SK-N-SH treated with all-trans-retinoic acid at 6 μM for 48 hours (cell line): ENCODE measurements around the gene OPHN1.

Experiments
- ATAC-seq: fragments of 200-7000 bp; cut with Tn5 transposase; 3 replicates; pipeline ENCODE4 v1.9.1; 2020; ENCODE audit warnings: mild to moderate bottlenecking, moderate library complexity
- ARNTL ChIP-seq: fragments of 450-650 bp; formaldehyde crosslinking; IDR thresholded peaks from 2 replicates; pipeline ENCODE4 v1.5.0; 2020; ENCODE audit warnings: low read depth, mild to moderate bottlenecking, moderate library complexity, borderline replicate concordance
- BACH2 ChIP-seq: fragments of 250-450 bp; sonication (Bioruptor Pico); IDR thresholded peaks from 2 replicates; pipeline ENCODE4 v1.9.0; 2021; ENCODE audit warnings: mild to moderate bottlenecking, borderline replicate concordance
- CREB5 ChIP-seq: fragments of 250-450 bp; sonication (Bioruptor Pico); IDR thresholded peaks from 2 replicates; pipeline ENCODE4 v1.5.1; 2020; ENCODE audit warnings: low read depth, mild to moderate bottlenecking, moderate library complexity
- CSDC2 ChIP-seq: fragments of 250-450 bp; sonication (Bioruptor Pico); IDR thresholded peaks from 2 replicates; pipeline ENCODE4 v1.5.0; 2020; ENCODE audit warnings: mild to moderate bottlenecking, moderate library complexity
- CSRNP3 ChIP-seq: fragments of 250-450 bp; sonication (Bioruptor Pico); IDR thresholded peaks from 2 replicates; pipeline ENCODE4 v1.5.1; 2021; ENCODE audit warnings: mild to moderate bottlenecking, moderate library complexity
- ESRRG ChIP-seq: fragments of 250-450 bp; sonication (Bioruptor Pico); IDR thresholded peaks from 2 replicates; pipeline ENCODE4 v1.6.1; 2021; ENCODE audit warnings: mild to moderate bottlenecking
- GLIS3 ChIP-seq: fragments of 250-450 bp; sonication (Bioruptor Pico); IDR thresholded peaks from 2 replicates; pipeline ENCODE4 v1.5.0; 2020; ENCODE audit warnings: mild to moderate bottlenecking, moderate library complexity
- ISL1 ChIP-seq: fragments of 250-450 bp; sonication (Bioruptor Pico); IDR thresholded peaks from 2 replicates; pipeline ENCODE4 v2.1.2; 2022; ENCODE audit warnings: mild to moderate bottlenecking, moderate library complexity
- OSR1 ChIP-seq: fragments of 250-450 bp; sonication (Bioruptor Pico); IDR thresholded peaks from 2 replicates; pipeline ENCODE4 v1.8.0; 2022; ENCODE audit warnings: moderate library complexity, mild to moderate bottlenecking, inconsistent platforms
- POU6F1 ChIP-seq: fragments of 250-450 bp; sonication (Bioruptor Pico); IDR thresholded peaks from 2 replicates; pipeline ENCODE4 v1.8.0; 2021; ENCODE audit warnings: low read depth, mild to moderate bottlenecking, moderate library complexity, borderline replicate concordance
- PPARA ChIP-seq: fragments of 250-450 bp; sonication (Bioruptor Pico); IDR thresholded peaks from 2 replicates; pipeline ENCODE4 v1.5.0; 2020; ENCODE audit warnings: mild to moderate bottlenecking, borderline replicate concordance
- RARB ChIP-seq: fragments of 250-450 bp; sonication (Bioruptor Pico); IDR thresholded peaks from 2 replicates; pipeline ENCODE4 v1.8.0; 2021; ENCODE audit warnings: mild to moderate bottlenecking, moderate library complexity
- SNAI2 ChIP-seq: fragments of 250-450 bp; sonication (Bioruptor Pico); IDR thresholded peaks from 2 replicates; pipeline ENCODE4 v1.5.0; 2020; ENCODE audit warnings: mild to moderate bottlenecking, moderate library complexity
- TCF4 ChIP-seq: fragments of 250-450 bp; sonication (Bioruptor Pico); IDR thresholded peaks from 2 replicates; pipeline ENCODE4 v1.8.0; 2021; ENCODE audit warnings: mild to moderate bottlenecking, moderate library complexity, borderline replicate concordance
- TOX ChIP-seq: fragments of 250-450 bp; sonication (Bioruptor Pico); IDR thresholded peaks from 2 replicates; pipeline ENCODE4 v1.8.0; 2021; ENCODE audit warnings: mild to moderate bottlenecking, moderate library complexity, borderline replicate concordance
- TSHZ2 ChIP-seq: fragments of 250-450 bp; sonication (Bioruptor Pico); IDR thresholded peaks from 2 replicates; pipeline ENCODE4 v1.5.0; 2020; ENCODE audit warnings: mild to moderate bottlenecking, moderate library complexity
- ZC3H10 ChIP-seq: fragments of 250-450 bp; sonication (Bioruptor Pico); IDR thresholded peaks from 2 replicates; pipeline ENCODE4 v1.5.1; 2021; ENCODE audit warnings: mild to moderate bottlenecking, moderate library complexity
- ZFP3 ChIP-seq: fragments of 250-450 bp; sonication (Bioruptor Pico); IDR thresholded peaks from 2 replicates; pipeline ENCODE4 v1.5.0; 2020; ENCODE audit warnings: mild to moderate bottlenecking, moderate library complexity
- ZNF565 ChIP-seq: fragments of 450-650 bp; formaldehyde crosslinking; conservative IDR thresholded peaks from 2 replicates; pipeline ENCODE4 v1.5.0; 2020; ENCODE audit warnings: low read depth, mild to moderate bottlenecking, moderate library complexity
- ZNF70 ChIP-seq: fragments of 450-650 bp; formaldehyde crosslinking; IDR thresholded peaks from 2 replicates; pipeline ENCODE4 v1.5.0; 2020; ENCODE audit warnings: mild to moderate bottlenecking, moderate library complexity
- ZNF8 ChIP-seq: fragments of 450-650 bp; formaldehyde crosslinking; IDR thresholded peaks from 2 replicates; pipeline ENCODE4 v1.5.0; 2020; ENCODE audit warnings: mild to moderate bottlenecking, moderate library complexity

Gene OPHN1

GRCh38 chrX:68376373-68376772, 56.9 kb downstream of the OPHN1 start:
- ATAC-seq: no peak
- TF ChIP-seq ARNTL: no peak
- no peak for TF ChIP-seq OSR1 (CRISPR knock-in tag)
- no peak for TF ChIP-seq ZNF8 (CRISPR knock-in tag)
- no peak for TF ChIP-seq ESRRG
- no peak for TF ChIP-seq ISL1 (CRISPR knock-in tag)

GRCh38 chrX:68375803-68376202, 57.5 kb downstream of the OPHN1 start:
- no peak for TF ChIP-seq GLIS3
- no peak for TF ChIP-seq TOX (CRISPR knock-in tag)
- no peak for TF ChIP-seq ZC3H10 (CRISPR knock-in tag)
- no peak for TF ChIP-seq TCF4 (CRISPR knock-in tag)
- TF ChIP-seq BACH2 (CRISPR knock-in tag): no peak
- no peak for TF ChIP-seq CSRNP3 (CRISPR knock-in tag)
- no peak for TF ChIP-seq SNAI2 (CRISPR knock-in tag)
- TF ChIP-seq PPARA: no peak
- no peak for TF ChIP-seq ZNF70
- TF ChIP-seq TSHZ2: no peak
- ATAC-seq: no peak

- ATAC-seq: no peak
- TF ChIP-seq RARB (CRISPR knock-in tag): no peak
- no peak for TF ChIP-seq ISL1 (CRISPR knock-in tag)
- TF ChIP-seq TSHZ2: no peak
- no peak for TF ChIP-seq CREB5
- no peak for TF ChIP-seq ZNF70
- TF ChIP-seq SNAI2 (CRISPR knock-in tag): no peak
- no peak for TF ChIP-seq OSR1 (CRISPR knock-in tag)
- TF ChIP-seq ARNTL: no peak
- TF ChIP-seq CSDC2: no peak
- no peak for TF ChIP-seq ZFP3 (CRISPR knock-in tag)
- TF ChIP-seq ZNF8 (CRISPR knock-in tag): no peak
- no peak for TF ChIP-seq ZC3H10 (CRISPR knock-in tag)
- no peak for TF ChIP-seq CSRNP3 (CRISPR knock-in tag)
- no peak for TF ChIP-seq ESRRG
- TF ChIP-seq TOX (CRISPR knock-in tag): no peak
Observed at GRCh38 chrX:68372665-68373064, 60.6 kb downstream of the OPHN1 start.

GRCh38 chrX:68369559-68369958, 63.7 kb downstream of the OPHN1 start:
- no peak for ATAC-seq
- TF ChIP-seq CREB5 (no peak), ESRRG (no peak), ZC3H10 (CRISPR knock-in tag) (no peak), TOX (CRISPR knock-in tag) (no peak), PPARA (no peak), TCF4 (CRISPR knock-in tag) (no peak), SNAI2 (CRISPR knock-in tag) (no peak), ISL1 (CRISPR knock-in tag) (no peak), ARNTL (no peak), OSR1 (CRISPR knock-in tag) (no peak), CSDC2 (no peak), POU6F1 (CRISPR knock-in tag) (no peak), ZNF565 (CRISPR knock-in tag) (no peak)
